PC-3 (cell line): Measurements from ENCODE around the gene PBX3. TPM values are rescaled to one million over a fixed set of nuclear protein-coding genes. Genes with fewer than 3 reads are reported as not detected.

Source experiments
- ATAC-seq: fragments of 200-7000 bp; cut with Tn5 transposase; 2 replicates; pipeline ENCODE4 v1.9.1; 2020; ENCODE audit warnings: mild to moderate bottlenecking, moderate library complexity
- BruUV-seq: library from RNA; stranded (reverse); fragments of 400-500 nt; replicated peaks from 2 replicates; lab custom pipeline; 2021; lab: Mats Ljungman, UMichigan
- CTCF ChIA-PET: fragments of 300-600 bp; sonication (Branson Sonifier 250); formaldehyde crosslinking; loops from one replicate; lab custom pipeline; 2022; ENCODE audit warnings: antibody characterized with exemption; lab: Charles Lee
- POLR2A ChIA-PET: fragments of 300-600 bp; sonication (Branson Sonifier 250); formaldehyde crosslinking; loops from one replicate; lab custom pipeline; 2022; ENCODE audit warnings: antibody characterized with exemption; ENCODE audit not compliant: unreplicated experiment; lab: Charles Lee
- DNase-seq: peaks from one replicate; pipeline ENCODE4 v3.0.0-alpha.2; 2015
- H2AFZ ChIP-seq: fragments of 300-600 bp; sonication (generic); 2 replicates; pipeline ENCODE4 v1.6.0; 2016; ENCODE audit warnings: antibody characterized with exemption, low read length
- H3F3A ChIP-seq: fragments of 300-600 bp; sonication (generic); one replicate; pipeline ENCODE4 v1.6.0; 2017; ENCODE audit warnings: antibody characterized with exemption, low read length, control low read depth, mild to moderate bottlenecking; ENCODE audit not compliant: unreplicated experiment
- H3K27ac ChIP-seq: fragments of 300-600 bp; sonication (generic); 2 replicates; pipeline ENCODE4 v1.5.1; 2016; ENCODE audit warnings: mild to moderate bottlenecking, low read length
- H3K27me3 ChIP-seq: fragments of 300-600 bp; sonication (generic); 2 replicates; pipeline ENCODE4 v1.6.1; 2016; ENCODE audit warnings: low read length, mixed read lengths
- H3K36me3 ChIP-seq: fragments of 300-600 bp; sonication (generic); 2 replicates; pipeline ENCODE4 v1.6.1; 2016; ENCODE audit warnings: low read depth, mixed run types, low read length, mixed read lengths
- H3K4me1 ChIP-seq: fragments of 300-600 bp; sonication (generic); 2 replicates; pipeline ENCODE4 v1.5.1; 2016; ENCODE audit warnings: low read length; ENCODE audit not compliant: insufficient read depth
- H3K4me2 ChIP-seq: fragments of 300-600 bp; sonication (generic); 2 replicates; pipeline ENCODE4 v1.6.0; 2016; ENCODE audit warnings: low read length
- H3K4me3 ChIP-seq: fragments of 300-600 bp; sonication (generic); 2 replicates; pipeline ENCODE4 v1.5.1; 2016; ENCODE audit warnings: mild to moderate bottlenecking, low read length, mixed read lengths
- H3K79me2 ChIP-seq: fragments of 300-600 bp; sonication (generic); 2 replicates; pipeline ENCODE4 v1.6.1; 2017; ENCODE audit warnings: low read length, mixed read lengths
- H3K9ac ChIP-seq: fragments of 300-600 bp; sonication (generic); 2 replicates; pipeline ENCODE4 v1.6.0; 2016; ENCODE audit warnings: mild to moderate bottlenecking, low read length
- H3K9me2 ChIP-seq: fragments of 300-600 bp; sonication (generic); replicated peaks from 2 replicates; pipeline ENCODE4 v1.6.1; 2016; ENCODE audit warnings: mixed run types, low read length, mixed read lengths
- H3K9me3 ChIP-seq: fragments of 300-600 bp; sonication (generic); 2 replicates; pipeline ENCODE4 v1.6.1; 2016; ENCODE audit warnings: low read length, mixed read lengths
- H4K20me1 ChIP-seq: fragments of 300-600 bp; sonication (generic); 2 replicates; pipeline ENCODE4 v1.6.1; 2016; ENCODE audit warnings: low read length, mixed read lengths
- CTCF ChIP-seq: fragments of 300-600 bp; sonication (generic); conservative IDR thresholded peaks from 2 replicates; pipeline ENCODE4 v1.5.1; 2017; ENCODE audit warnings: antibody characterized with exemption, low read depth, mild to moderate bottlenecking, low read length
- EZH2 ChIP-seq: fragments of 300-600 bp; sonication (generic); IDR thresholded peaks from one replicate; pipeline ENCODE4 v1.6.1; 2017; ENCODE audit warnings: antibody characterized with exemption, mild to moderate bottlenecking, low read length; ENCODE audit not compliant: unreplicated experiment
- EZH2phosphoT487 ChIP-seq: fragments of 300-600 bp; sonication (generic); IDR thresholded peaks from 2 replicates; pipeline ENCODE4 v1.6.1; 2018; ENCODE audit warnings: mild to moderate bottlenecking, antibody characterized with exemption, low read length, borderline replicate concordance
- intact Hi-C: fragments of 100-400 bp; cut with micrococcal nuclease; formaldehyde crosslinking; loops from 2 replicates; pipeline ENCODE4 v1.9.0; 2023
- total RNA-seq: library from RNA; depleted of rRNA; stranded (reverse); fragments of >200 nt; gene quantifications from 2 replicates; pipeline ENCODE4 v1.2.3, GENCODE V29; 2014

PBX3 gene
- total RNA-seq, 1 experiment from 2014 or later, result 35.5 TPM

DNA sequence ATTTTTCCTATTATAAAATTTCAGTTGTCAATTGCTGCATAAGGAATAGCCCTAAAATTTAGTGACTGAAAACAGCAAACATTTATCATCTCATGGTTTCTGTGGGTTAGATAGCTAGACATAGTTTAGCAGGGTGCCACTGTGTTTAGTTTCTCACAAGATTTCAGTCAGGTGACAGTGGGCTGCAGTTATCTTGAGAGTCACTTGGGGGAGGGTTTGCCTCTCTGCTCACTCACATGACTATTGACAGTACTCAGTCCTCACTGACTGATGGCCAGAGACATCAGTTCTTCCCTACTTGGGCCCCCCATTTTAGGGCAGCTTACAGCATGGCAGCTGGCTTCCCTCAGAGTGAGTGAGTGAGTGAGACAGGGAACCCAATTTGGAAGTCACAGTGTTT lies 42.0 kb downstream of the PBX3 start:
- POLR2A ChIA-PET, result no interaction called here

GRCh38 chr9:125794708-125795107 lies 47.5 kb downstream of the PBX3 start:
- ATAC-seq (no peak), DNase-seq (no peak)
- Histone ChIP-seq H3K36me3 (no peaks in the 10 kb centered on the region), H3K9me2 (no peaks in the 10 kb centered on the region), H3K4me2 (no peak overlapping the region), H4K20me1 (no peaks in the 10 kb centered on the region), H3K27me3 (no peaks in the 10 kb centered on the region), H3K9ac (no peak overlapping the region), H3K9me3 (no peaks in the 10 kb centered on the region), H3K4me3 (no peak overlapping the region), H2AFZ (no peak overlapping the region), H3F3A (no peaks in the 10 kb centered on the region), H3K27ac (no peak overlapping the region), H3K79me2 (no peaks in the 10 kb centered on the region), H3K4me1 (no peaks in the 10 kb centered on the region)
- POLR2A ChIA-PET, result no interaction called here
- intact Hi-C loops, result no loop called here
- TF ChIP-seq EZH2 (no peak), CTCF (no peak), EZH2phosphoT487 (no peak)
- BruUV-seq, result no TSS peak
- CTCF ChIA-PET, result no interaction called here

More for the DNA sequence above, 42.0 kb downstream of the PBX3 start:
- ATAC-seq (no peak), DNase-seq (no peak)
- Histone ChIP-seq H4K20me1 (no peaks in the 10 kb centered on the region), H3K4me2 (no peak overlapping the region), H3K36me3 (no peaks in the 10 kb centered on the region), H3F3A (no peaks in the 10 kb centered on the region), H3K79me2 (no peaks in the 10 kb centered on the region), H3K4me3 (no peak overlapping the region), H3K9ac (no peak overlapping the region), H3K9me2 (no peaks in the 10 kb centered on the region), H3K9me3 (no peaks in the 10 kb centered on the region), H2AFZ (no peak overlapping the region), H3K27ac (no peak overlapping the region), H3K27me3 (no peaks in the 10 kb centered on the region), H3K4me1 (no peaks in the 10 kb centered on the region)
- intact Hi-C loops, result no loop called here
- BruUV-seq, result no TSS peak
- TF ChIP-seq CTCF, result no peak
- no peak for TF ChIP-seq EZH2
- TF ChIP-seq EZH2phosphoT487, result no peak
- CTCF ChIA-PET, result no interaction called here

DNA sequence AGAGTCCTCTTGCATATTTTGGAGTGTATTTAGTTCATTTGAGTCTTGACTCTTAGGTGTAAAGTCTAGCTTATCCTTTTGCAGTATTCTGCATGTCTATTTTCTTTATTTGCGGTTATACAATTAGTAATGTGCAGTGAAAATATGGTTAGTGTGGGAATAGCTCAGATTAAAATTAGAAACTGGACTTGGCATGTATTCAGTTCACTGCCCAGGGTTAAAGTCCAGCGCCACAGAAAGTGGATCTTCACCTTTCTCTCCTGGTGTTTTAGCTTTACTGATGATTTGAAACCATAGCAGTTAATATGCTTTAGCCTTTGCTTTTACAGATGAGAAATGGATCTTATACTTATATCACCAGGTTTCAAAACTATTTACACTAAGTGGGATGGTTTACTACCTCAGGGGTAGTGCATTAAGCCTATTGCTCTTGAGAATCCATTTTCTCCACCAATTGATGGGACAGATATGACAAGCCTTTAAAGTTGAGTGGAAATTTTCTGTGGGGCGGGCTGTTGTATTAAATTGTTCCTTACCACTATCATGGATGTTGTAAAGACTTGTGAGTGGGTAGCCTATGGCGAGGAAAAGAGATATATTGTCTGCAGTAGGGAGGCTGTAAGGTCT lies 48.9 kb downstream of the PBX3 start:
- no peak overlapping the region for H3K27ac ChIP-seq
- no peaks in the 10 kb centered on the region for H3K36me3 ChIP-seq
- DNase-seq (no peak), ATAC-seq (no peak)
- no peaks in the 10 kb centered on the region for H3K27me3 ChIP-seq
- no peak overlapping the region for H2AFZ ChIP-seq
- ChIA-PET CTCF (no interaction called here), POLR2A (no interaction called here)
- H3K9me2 ChIP-seq, result no peaks in the 10 kb centered on the region
- intact Hi-C loops, result no loop called here
- H3K9ac ChIP-seq, result no peak overlapping the region
- H3F3A ChIP-seq, result no peaks in the 10 kb centered on the region
- H3K4me1 ChIP-seq, result no peaks in the 10 kb centered on the region
- H3K4me3 ChIP-seq, result no peak overlapping the region
- no peaks in the 10 kb centered on the region for H3K9me3 ChIP-seq
- no peaks in the 10 kb centered on the region for H3K79me2 ChIP-seq
- H4K20me1 ChIP-seq, result no peaks in the 10 kb centered on the region
- BruUV-seq, result no TSS peak
- TF ChIP-seq CTCF (no peak), EZH2phosphoT487 (no peak), EZH2 (no peak)
- no peak overlapping the region for H3K4me2 ChIP-seq
